H1 (cell line): Measurements from ENCODE around the gene TSHZ2.

Experiments
- ASH2L ChIP-seq: fragments of 200-600, 300-600 bp; sonication (generic); IDR thresholded peaks from one replicate; pipeline ENCODE4 v1.7.1; 2017; ENCODE audit warnings: low read length
- CHD1 ChIP-seq: IDR thresholded peaks from 2 replicates; pipeline ENCODE4 v1.6.1; 2012; ENCODE audit warnings: low read depth, low read length, improper control_type of control experiment
- CHD2 ChIP-seq: IDR thresholded peaks from 2 replicates; pipeline ENCODE4 v1.6.1; 2012; ENCODE audit warnings: low read length, improper control_type of control experiment
- CREB1 ChIP-seq: IDR thresholded peaks from 2 replicates; pipeline ENCODE4 v1.6.1; 2012; ENCODE audit warnings: inconsistent platforms
- JUN ChIP-seq: IDR thresholded peaks from 2 replicates; pipeline ENCODE4 v1.6.1; 2011; ENCODE audit warnings: low read depth, mild to moderate bottlenecking, improper control_type of control experiment, low read length
- POLR2A ChIP-seq, 2 experiments: IDR thresholded peaks; 1 replicate in 1 of 2; 2 replicates in 1 of 2; pipeline ENCODE4 v1.6.1; 2011; ENCODE audit warnings: low read depth in 2 of 2, low read length in 2 of 2, mild to moderate bottlenecking in 2 of 2; ENCODE audit errors: control extremely low read depth in 1 of 2
- SP1 ChIP-seq: IDR thresholded peaks from 2 replicates; pipeline ENCODE4 v1.6.1; 2011; ENCODE audit warnings: low read depth, low read length
- ZNF274 ChIP-seq: IDR thresholded peaks from 2 replicates; pipeline ENCODE4 v1.7.0; 2012; ENCODE audit warnings: low read length, borderline replicate concordance; ENCODE audit errors: extremely low read depth
- TF ChIP-seq, protein P1 (sequence below): IDR thresholded peaks from 2 replicates; pipeline ENCODE4 v1.6.1; 2012; ENCODE audit warnings: inconsistent platforms
- TF ChIP-seq, protein P2 (sequence below), 3 experiments: IDR thresholded peaks; 1 replicate in 2 of 3; 2 replicates in 1 of 3; pipeline versions ENCODE4 v1.5.1 to v1.6.1; 2011; ENCODE audit warnings: low read length in 3 of 3, mild to moderate bottlenecking in 3 of 3, inconsistent platforms in 2 of 3, low read depth in 1 of 3, moderate library complexity in 1 of 3; ENCODE audit not compliant: insufficient read depth in 1 of 3; ENCODE audit errors: control extremely low read depth in 1 of 3

DNA sequence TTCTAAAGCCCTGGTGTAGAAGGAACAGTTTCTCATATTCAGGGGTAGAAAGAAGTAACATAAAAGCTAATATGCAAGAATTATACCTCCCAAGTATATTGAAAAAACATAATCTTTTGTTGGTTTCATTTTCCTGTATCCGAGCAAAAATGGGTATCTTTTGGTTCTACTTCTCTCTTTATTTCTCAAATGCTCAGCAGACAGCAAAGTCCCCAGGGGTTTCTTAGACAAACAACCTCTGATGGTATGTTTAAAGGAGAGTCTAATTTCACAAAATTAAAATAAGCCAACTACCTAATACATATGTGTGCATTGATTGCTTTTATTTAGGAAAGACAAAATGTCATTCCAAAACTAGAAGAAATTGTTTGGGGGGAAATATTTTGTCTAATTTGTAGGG is 131.0 kb downstream of the TSHZ2 start:
- no peak for TF ChIP-seq JUN
- no peak for TF ChIP-seq SP1
- no peak for TF ChIP-seq POLR2A (IDR thresholded peaks at IDR 0.05; ENCODE audit: control extremely low read depth in 1 of 2, low read depth in 2 of 2, low read length in 2 of 2)
- TF ChIP-seq, protein P1, sequence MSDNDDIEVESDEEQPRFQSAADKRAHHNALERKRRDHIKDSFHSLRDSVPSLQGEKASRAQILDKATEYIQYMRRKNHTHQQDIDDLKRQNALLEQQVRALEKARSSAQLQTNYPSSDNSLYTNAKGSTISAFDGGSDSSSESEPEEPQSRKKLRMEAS = no peak
- TF ChIP-seq, protein P2, sequence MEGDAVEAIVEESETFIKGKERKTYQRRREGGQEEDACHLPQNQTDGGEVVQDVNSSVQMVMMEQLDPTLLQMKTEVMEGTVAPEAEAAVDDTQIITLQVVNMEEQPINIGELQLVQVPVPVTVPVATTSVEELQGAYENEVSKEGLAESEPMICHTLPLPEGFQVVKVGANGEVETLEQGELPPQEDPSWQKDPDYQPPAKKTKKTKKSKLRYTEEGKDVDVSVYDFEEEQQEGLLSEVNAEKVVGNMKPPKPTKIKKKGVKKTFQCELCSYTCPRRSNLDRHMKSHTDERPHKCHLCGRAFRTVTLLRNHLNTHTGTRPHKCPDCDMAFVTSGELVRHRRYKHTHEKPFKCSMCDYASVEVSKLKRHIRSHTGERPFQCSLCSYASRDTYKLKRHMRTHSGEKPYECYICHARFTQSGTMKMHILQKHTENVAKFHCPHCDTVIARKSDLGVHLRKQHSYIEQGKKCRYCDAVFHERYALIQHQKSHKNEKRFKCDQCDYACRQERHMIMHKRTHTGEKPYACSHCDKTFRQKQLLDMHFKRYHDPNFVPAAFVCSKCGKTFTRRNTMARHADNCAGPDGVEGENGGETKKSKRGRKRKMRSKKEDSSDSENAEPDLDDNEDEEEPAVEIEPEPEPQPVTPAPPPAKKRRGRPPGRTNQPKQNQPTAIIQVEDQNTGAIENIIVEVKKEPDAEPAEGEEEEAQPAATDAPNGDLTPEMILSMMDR (IDR thresholded peaks at IDR 0.05; ENCODE audit: control extremely low read depth in 1 of 3, insufficient read depth in 1 of 3, low read depth in 1 of 3, low read length in 3 of 3) = no peak
- TF ChIP-seq CHD2 = no peak
- no peak for TF ChIP-seq CREB1
- no peak for TF ChIP-seq ASH2L
- no peak for TF ChIP-seq ZNF274
- TF ChIP-seq CHD1 = no peak
